ENCODE data around the gene CD300LD. TPM values are rescaled to one million over a fixed set of nuclear protein-coding genes. Genes with fewer than 3 reads are reported as not detected.
"Not testable (repeated sequence)": the region's sequence is repeated elsewhere in the genome, so short reads cannot be mapped to it uniquely, and the experiment has no call there.

CD300LD gene
- total RNA-seq, 2 donors from 2014 or later, result not detected

DNA sequence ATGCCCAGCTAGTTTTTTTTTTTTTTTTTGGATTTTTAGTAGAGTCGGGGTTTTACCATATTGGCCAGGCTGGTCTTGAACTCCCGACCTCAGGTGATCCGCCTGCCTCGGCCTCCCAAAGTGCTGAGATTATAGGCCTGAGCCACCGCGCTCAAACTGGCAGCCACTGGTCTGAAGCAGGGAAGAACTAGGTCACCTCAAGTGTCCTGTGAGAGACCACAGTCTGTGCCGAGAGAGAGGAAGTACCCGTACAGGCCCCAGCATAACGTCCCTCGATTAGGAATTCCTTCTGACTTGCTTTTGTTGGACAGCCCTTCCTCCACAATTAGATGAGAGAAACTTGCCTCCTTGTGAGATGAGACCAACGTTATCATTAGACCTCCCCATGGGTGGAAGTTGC, 45.2 kb upstream of the CD300LD start:
- Histone ChIP-seq H3K4me1 (no peaks in the 10 kb centered on the region), H3K27ac (no peak overlapping the region), H3K4me3 (no peak overlapping the region), H3K27me3 (no peaks in the 10 kb centered on the region), H3K9me3 (no peaks in the 10 kb centered on the region), H3K36me3 (replicated peaks in 1 of 2; ENCODE audit: insufficient read depth in 1 of 2, low read depth in 2 of 2) (no peaks in the 10 kb centered on the region)
- WGBS, 2 donors, result 45 to 53% methylated on average over 5 to 11 of the region's 11 CpGs
- intact Hi-C loops (cut with DNase I), result no loop called here
- TF ChIP-seq, protein P1, sequence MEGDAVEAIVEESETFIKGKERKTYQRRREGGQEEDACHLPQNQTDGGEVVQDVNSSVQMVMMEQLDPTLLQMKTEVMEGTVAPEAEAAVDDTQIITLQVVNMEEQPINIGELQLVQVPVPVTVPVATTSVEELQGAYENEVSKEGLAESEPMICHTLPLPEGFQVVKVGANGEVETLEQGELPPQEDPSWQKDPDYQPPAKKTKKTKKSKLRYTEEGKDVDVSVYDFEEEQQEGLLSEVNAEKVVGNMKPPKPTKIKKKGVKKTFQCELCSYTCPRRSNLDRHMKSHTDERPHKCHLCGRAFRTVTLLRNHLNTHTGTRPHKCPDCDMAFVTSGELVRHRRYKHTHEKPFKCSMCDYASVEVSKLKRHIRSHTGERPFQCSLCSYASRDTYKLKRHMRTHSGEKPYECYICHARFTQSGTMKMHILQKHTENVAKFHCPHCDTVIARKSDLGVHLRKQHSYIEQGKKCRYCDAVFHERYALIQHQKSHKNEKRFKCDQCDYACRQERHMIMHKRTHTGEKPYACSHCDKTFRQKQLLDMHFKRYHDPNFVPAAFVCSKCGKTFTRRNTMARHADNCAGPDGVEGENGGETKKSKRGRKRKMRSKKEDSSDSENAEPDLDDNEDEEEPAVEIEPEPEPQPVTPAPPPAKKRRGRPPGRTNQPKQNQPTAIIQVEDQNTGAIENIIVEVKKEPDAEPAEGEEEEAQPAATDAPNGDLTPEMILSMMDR (IDR thresholded peaks at IDR 0.05), result no peak
- no peak for TF ChIP-seq POLR2A (IDR thresholded peaks at IDR 0.05)
- DNase-seq, result peak in 1 of 4 donors; percentile 35
- no peak for ATAC-seq

DNA sequence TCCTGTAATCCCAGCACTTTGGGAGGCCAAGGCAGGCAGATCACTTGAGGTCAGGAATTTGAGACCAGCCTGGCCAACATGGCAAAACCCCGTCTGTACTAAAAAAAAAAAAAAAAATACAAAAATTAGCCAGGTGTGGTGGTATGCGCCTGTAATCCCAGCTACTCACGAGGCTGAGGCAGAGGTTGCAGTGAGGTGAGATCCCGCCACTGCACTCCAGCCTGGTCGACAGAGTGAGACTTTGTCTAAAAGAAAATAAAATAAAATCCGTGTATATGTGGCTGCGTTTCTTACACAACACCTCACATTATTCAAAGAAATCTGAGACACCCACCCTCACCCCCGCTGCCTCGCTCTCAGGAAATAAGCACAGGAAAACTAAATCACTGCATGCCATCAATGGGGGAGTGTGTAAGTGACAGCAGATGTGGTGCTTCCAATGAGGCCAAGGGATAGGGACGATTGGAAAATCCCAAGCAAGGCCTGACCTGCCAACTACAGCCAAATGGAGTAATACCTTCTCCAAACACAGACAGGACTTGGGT, 44.5 kb upstream of the CD300LD start:
- H3K36me3 ChIP-seq (replicated peaks in 1 of 2; ENCODE audit: insufficient read depth in 1 of 2, low read depth in 2 of 2); intact Hi-C loops (cut with DNase I); H3K4me3 ChIP-seq; ATAC-seq; H3K27me3 ChIP-seq; DNase-seq; H3K9me3 ChIP-seq; H3K27ac ChIP-seq; H3K4me1 ChIP-seq: not testable (repeated sequence)
- 58 to 72% methylated on average over 10 of the region's 10 CpGs for WGBS, 2 donors

DNA sequence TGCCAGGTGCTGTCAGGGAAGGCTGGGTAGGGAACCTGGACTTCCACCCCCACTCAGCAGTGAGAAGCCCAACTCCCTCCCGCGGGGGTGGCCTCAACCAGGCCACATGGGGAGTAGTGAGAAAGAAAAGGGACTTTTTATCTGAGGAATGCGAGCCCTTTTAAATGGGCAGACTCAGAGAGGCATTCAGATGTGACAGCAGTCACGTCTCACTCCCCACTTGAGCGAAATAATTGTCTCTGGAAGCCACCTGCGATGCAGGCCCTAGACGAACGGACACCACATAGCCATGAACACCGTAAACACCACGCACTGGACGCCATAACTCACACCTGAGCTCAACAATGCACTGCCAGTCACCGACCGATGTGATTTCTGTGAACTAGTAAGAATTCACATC, 43.3 kb upstream of the CD300LD start:
- Histone ChIP-seq H3K36me3 (replicated peaks in 1 of 2; ENCODE audit: insufficient read depth in 1 of 2, low read depth in 2 of 2) (no peaks in the 10 kb centered on the region), H3K9me3 (no peaks in the 10 kb centered on the region), H3K27ac (no peak overlapping the region), H3K4me1 (no peaks in the 10 kb centered on the region), H3K27me3 (no peaks in the 10 kb centered on the region), H3K4me3 (no peak overlapping the region)
- intact Hi-C loops (cut with DNase I), result no loop called here
- ATAC-seq (no peak), DNase-seq (no peak)
- TF ChIP-seq, protein P1 (IDR thresholded peaks at IDR 0.05), result no peak
- TF ChIP-seq POLR2A (IDR thresholded peaks at IDR 0.05), result no peak
- WGBS, 2 donors, result 39 to 49% methylated on average over 11 to 13 of the region's 13 CpGs

DNA sequence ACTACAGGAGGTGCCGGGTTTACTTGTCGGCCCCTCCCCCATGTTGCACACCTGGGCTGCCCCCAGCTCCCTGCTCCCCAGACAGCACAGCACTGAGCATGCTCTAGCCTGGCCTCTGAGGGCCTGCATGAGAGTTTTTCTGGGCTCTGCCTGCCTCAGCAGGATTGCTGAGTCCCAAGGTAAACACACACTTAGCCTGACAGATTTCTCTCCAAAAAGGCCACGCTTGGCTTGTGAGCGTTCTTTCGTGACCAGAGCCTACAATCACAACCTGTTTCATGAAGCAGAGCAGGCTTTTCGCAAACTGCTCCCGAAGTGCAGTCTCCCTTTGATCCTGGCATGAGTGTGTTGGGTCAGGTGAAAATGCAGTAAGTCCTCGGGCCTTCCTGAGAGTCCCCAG, 41.2 kb upstream of the CD300LD start:
- H3K27ac ChIP-seq, result no peak overlapping the region
- WGBS, 2 donors, result 61% methylated on average over 8 of the region's 8 CpGs; no CpG with 5 or more reads in 1 of the 2 donors
- H3K9me3 ChIP-seq, result no peaks in the 10 kb centered on the region
- intact Hi-C loops (cut with DNase I), result no loop called here
- no peaks in the 10 kb centered on the region for H3K4me1 ChIP-seq
- no peaks in the 10 kb centered on the region for H3K27me3 ChIP-seq
- ATAC-seq, result no peak
- no peak for DNase-seq
- TF ChIP-seq POLR2A (IDR thresholded peaks at IDR 0.05), result no peak
- TF ChIP-seq, protein P1 (IDR thresholded peaks at IDR 0.05), result no peak
- H3K36me3 ChIP-seq (replicated peaks in 1 of 2; ENCODE audit: insufficient read depth in 1 of 2, low read depth in 2 of 2), result no peaks in the 10 kb centered on the region
- H3K4me3 ChIP-seq, result no peak overlapping the region

DNA sequence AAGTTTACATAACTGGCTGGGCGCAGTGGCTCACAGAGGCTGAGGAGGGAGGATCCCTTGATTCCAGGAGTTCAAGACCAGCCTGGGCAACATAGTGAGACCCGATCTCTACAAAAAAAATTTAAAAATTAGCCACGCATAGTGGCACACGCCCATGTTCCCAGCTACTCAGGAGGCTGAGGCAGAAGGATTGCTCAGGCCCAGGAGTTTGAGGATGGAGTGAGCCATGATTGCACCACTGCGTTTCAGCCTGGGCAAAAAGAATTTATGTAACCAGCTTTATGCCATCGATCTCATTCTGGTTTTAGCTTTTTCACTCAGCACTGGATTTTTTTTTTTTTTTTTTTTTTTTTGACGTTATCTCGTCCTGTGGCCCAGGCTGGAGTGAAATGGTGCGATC, 40.5 kb upstream of the CD300LD start:
- Histone ChIP-seq H3K36me3 (replicated peaks in 1 of 2; ENCODE audit: insufficient read depth in 1 of 2, low read depth in 2 of 2) (no peaks in the 10 kb centered on the region), H3K4me3 (no peak overlapping the region), H3K27ac (no peak overlapping the region), H3K9me3 (no peaks in the 10 kb centered on the region), H3K27me3 (no peaks in the 10 kb centered on the region), H3K4me1 (no peaks in the 10 kb centered on the region)
- no peak for DNase-seq
- intact Hi-C loops (cut with DNase I), result no loop called here
- no peak for ATAC-seq
- TF ChIP-seq, protein P1 (IDR thresholded peaks at IDR 0.05), result no peak
- no peak for TF ChIP-seq POLR2A (IDR thresholded peaks at IDR 0.05)
- 71 to 72% methylated on average over 9 of the region's 9 CpGs for WGBS, 2 donors
